CD8-positive, alpha-beta memory T cell (primary cell): Measurements from ENCODE around the gene PLIN5. TPM values are rescaled to one million over a fixed set of nuclear protein-coding genes. Genes with fewer than 3 reads are reported as not detected.
"Not testable (repeated sequence)": the region's sequence is repeated elsewhere in the genome, so short reads cannot be mapped to it uniquely, and the experiment has no call there.

Experiments used
- CTCF ChIA-PET: fragments of 350-600 bp; sonication (Branson Sonifier 250); formaldehyde crosslinking; loops from one replicate; lab custom pipeline; 2021; ENCODE audit warnings: antibody characterized with exemption; lab: Charles Lee
- POLR2A ChIA-PET: fragments of 350-600 bp; sonication (Branson Sonifier 250); formaldehyde crosslinking; loops from one replicate; lab custom pipeline; 2021; ENCODE audit warnings: antibody characterized with exemption; lab: Charles Lee
- DNase-seq, 5 donors: peaks; one replicate each; pipeline versions ENCODE4 v3.0.0 to v3.0.0-alpha.2; 2020 to 2022; ENCODE audit warnings: mixed read lengths in 1 of 5
- H3K27ac ChIP-seq: one replicate; pipeline ENCODE4 v1.7.0; 2013; ENCODE audit warnings: low read depth, mild to moderate bottlenecking, low read length, moderate library complexity
- H3K27me3 ChIP-seq: 2 replicates; pipeline ENCODE4 v1.7.0; 2013; ENCODE audit warnings: low read length, mild to moderate bottlenecking; ENCODE audit not compliant: insufficient read depth, poor library complexity, severe bottlenecking
- H3K36me3 ChIP-seq: 2 replicates; pipeline ENCODE4 v1.7.0; 2013; ENCODE audit warnings: mild to moderate bottlenecking, low read length, moderate library complexity; ENCODE audit not compliant: insufficient read depth
- H3K4me1 ChIP-seq: 2 replicates; pipeline ENCODE4 v1.7.0; 2013; ENCODE audit warnings: mild to moderate bottlenecking, low read length, moderate library complexity; ENCODE audit not compliant: insufficient read depth
- H3K4me3 ChIP-seq: 2 replicates; pipeline ENCODE4 v1.7.0; 2013; ENCODE audit warnings: mild to moderate bottlenecking, low read length
- H3K9me3 ChIP-seq: 2 replicates; pipeline ENCODE4 v1.7.0; 2013; ENCODE audit warnings: mild to moderate bottlenecking, low read length
- H3K27ac Mint-ChIP-seq, 8 donors: one replicate each; pipeline ENCODE4 v1.8.0; 2020 to 2021; ENCODE audit warnings: mixed read lengths in 8 of 8, mild to moderate bottlenecking in 6 of 8, inconsistent platforms in 3 of 8, moderate library complexity in 3 of 8
- H3K27me3 Mint-ChIP-seq, 2 donors: one replicate each; pipeline ENCODE4 v1.8.0; 2020 to 2021; ENCODE audit warnings: mixed read lengths in 2 of 2, mild to moderate bottlenecking in 1 of 2, moderate library complexity in 1 of 2
- H3K36me3 Mint-ChIP-seq, 3 donors: one replicate each; pipeline ENCODE4 v1.8.0; 2020 to 2021; ENCODE audit warnings: mixed read lengths in 3 of 3, inconsistent platforms in 1 of 3, mild to moderate bottlenecking in 1 of 3
- H3K4me1 Mint-ChIP-seq, 3 donors: one replicate each; pipeline ENCODE4 v1.8.0; 2020 to 2021; ENCODE audit warnings: mixed read lengths in 3 of 3, inconsistent platforms in 1 of 3, mild to moderate bottlenecking in 1 of 3
- H3K4me3 Mint-ChIP-seq, 7 donors: one replicate each; pipeline ENCODE4 v1.8.0; 2020 to 2021; ENCODE audit warnings: mixed read lengths in 7 of 7, mild to moderate bottlenecking in 6 of 7, moderate library complexity in 4 of 7, inconsistent platforms in 2 of 7
- H3K9me3 Mint-ChIP-seq, 5 donors: one replicate each; pipeline ENCODE4 v1.8.0; 2020 to 2022; ENCODE audit warnings: mixed read lengths in 5 of 5, mild to moderate bottlenecking in 3 of 5, moderate library complexity in 2 of 5, inconsistent platforms in 1 of 5
- polyA plus RNA-seq: library from polyadenylated mRNA; unstranded; fragments of 300-500 nt; fragmentation: Illumina TruSeq; gene quantifications from one replicate; pipeline ENCODE4 v1.2.3, GENCODE V29; 2021
- total RNA-seq, 2 experiments: library from RNA; stranded (reverse); gene quantifications; one replicate each; pipeline ENCODE4 v1.2.3, GENCODE V29; 2021

The PLIN5 gene
- total and polyA plus RNA-seq, 3 experiments from 2014 or later: 0.29 TPM; not detected in 2

- no peak for DNase-seq
- H3K36me3 ChIP-seq: no peaks in the 10 kb centered on the region
- ChIA-PET POLR2A (no interaction called here), CTCF (no interaction called here)
- Mint-ChIP-seq H3K4me1 (peaks cover 0 to 5% (median 0%) of the 10 kb centered on the region in 3 donors), H3K4me3 (no peak overlapping the region), H3K9me3 (peaks cover 0 to 4% (median 0%) of the 10 kb centered on the region in 5 donors), H3K27ac (no peak overlapping the region), H3K36me3 (no peaks in the 10 kb centered on the region), H3K27me3 (peaks cover 7 to 22% of the 10 kb centered on the region in 2 donors)
- no peak overlapping the region for H3K27ac ChIP-seq
- H3K4me1 ChIP-seq: no peaks in the 10 kb centered on the region
- no peaks in the 10 kb centered on the region for H3K27me3 ChIP-seq
- H3K4me3 ChIP-seq: no peak overlapping the region
- H3K9me3 ChIP-seq: no peaks in the 10 kb centered on the region
Measured at GRCh38 chr19:4542896-4543841, 8.1 kb upstream of the PLIN5 start.

GRCh38 chr19:4541806-4542145, 6.8 kb upstream of the PLIN5 start:
- H3K4me3 ChIP-seq, H3K9me3 ChIP-seq, H3K9me3 Mint-ChIP-seq, H3K27ac ChIP-seq, POLR2A ChIA-PET, H3K4me1 ChIP-seq, H3K36me3 ChIP-seq, H3K4me1 Mint-ChIP-seq, H3K27ac Mint-ChIP-seq, H3K4me3 Mint-ChIP-seq, DNase-seq, H3K36me3 Mint-ChIP-seq, H3K27me3 ChIP-seq: not testable (repeated sequence)
- CTCF ChIA-PET: interaction anchor here (0.7 kb wide), 1 partner anchor 95 kb away, joined by 3 read pairs; no protein-coding TSS in a partner anchor
- peaks cover 7 to 30% of the 10 kb centered on the region in 2 donors for H3K27me3 Mint-ChIP-seq

- CTCF ChIA-PET: interaction anchor here (1.0 kb wide), 1 partner anchor 18 kb away, joined by 3 read pairs; no protein-coding TSS in a partner anchor
- Mint-ChIP-seq H3K27me3 (peaks cover 7 to 30% of the 10 kb centered on the region in 2 donors), H3K4me1 (peaks cover 0 to 5% (median 0%) of the 10 kb centered on the region in 3 donors), H3K36me3 (no peaks in the 10 kb centered on the region), H3K9me3 (peaks cover 0 to 4% (median 0%) of the 10 kb centered on the region in 5 donors), H3K4me3 (no peak overlapping the region), H3K27ac (no peak overlapping the region)
- Histone ChIP-seq H3K4me1 (no peaks in the 10 kb centered on the region), H3K4me3 (no peak overlapping the region), H3K27ac (no peak overlapping the region), H3K27me3 (no peaks in the 10 kb centered on the region), H3K9me3 (no peaks in the 10 kb centered on the region), H3K36me3 (no peaks in the 10 kb centered on the region)
- POLR2A ChIA-PET: no interaction called here
- DNase-seq: no peak
Measured at GRCh38 chr19:4541114-4541805, 6.2 kb upstream of the PLIN5 start.

- peaks cover 0 to 4% (median 0%) of the 10 kb centered on the region in 5 donors for H3K9me3 Mint-ChIP-seq
- no peaks in the 10 kb centered on the region for H3K27me3 ChIP-seq
- DNase-seq: no peak
- no peak within 1 kb of the TSS for H3K27ac Mint-ChIP-seq
- peaks cover 2 to 9% (median 5%) of the 10 kb centered on the region in 3 donors for H3K4me1 Mint-ChIP-seq
- peaks cover 10 to 32% of the 10 kb centered on the region in 2 donors for H3K27me3 Mint-ChIP-seq
- H3K9me3 ChIP-seq: no peaks in the 10 kb centered on the region
- ChIA-PET CTCF (interaction anchor here (1.0 kb wide), 1 partner anchor 16 kb away, joined by 3 read pairs; no protein-coding TSS in a partner anchor), POLR2A (no interaction called here)
- H3K4me3 Mint-ChIP-seq: no peak within 1 kb of the TSS
- H3K27ac ChIP-seq: peak within 1 kb of the TSS; percentile 59
- no peaks in the 10 kb centered on the region for H3K36me3 ChIP-seq
- no peak within 1 kb of the TSS for H3K4me3 ChIP-seq
- H3K36me3 Mint-ChIP-seq: no peaks in the 10 kb centered on the region
- peaks cover 4% of the 10 kb centered on the region for H3K4me1 ChIP-seq
Measured at GRCh38 chr19:4539693-4540581, 4.9 kb upstream of the PLIN5 start, which contains the start of gene LRG1. Gene LRG1, minus strand, starts transcription at chr19:4540036. Its CDS starts 23 bp downstream, at chr19:4540013.

GRCh38 chr19:4539169-4539692, 4.2 kb upstream of the PLIN5 start:
- Histone ChIP-seq H3K9me3 (no peaks in the 10 kb centered on the region), H3K4me1 (peaks cover 4% of the 10 kb centered on the region), H3K27ac (peak overlapping the region; percentile 59), H3K4me3 (no peak overlapping the region), H3K27me3 (no peaks in the 10 kb centered on the region), H3K36me3 (no peaks in the 10 kb centered on the region)
- POLR2A ChIA-PET: no interaction called here
- Mint-ChIP-seq H3K27ac (no peak overlapping the region), H3K36me3 (no peaks in the 10 kb centered on the region), H3K9me3 (peaks cover 0 to 4% (median 0%) of the 10 kb centered on the region in 5 donors), H3K27me3 (peaks cover 10 to 32% of the 10 kb centered on the region in 2 donors), H3K4me3 (no peak overlapping the region), H3K4me1 (peaks cover 4 to 9% (median 5%) of the 10 kb centered on the region in 3 donors)
- no peak for DNase-seq
- CTCF ChIA-PET: interaction anchor here (0.6 kb wide), 1 partner anchor 57 kb away, joined by 3 read pairs; no protein-coding TSS in a partner anchor

GRCh38 chr19:4538601-4538954, 3.6 kb upstream of the PLIN5 start:
- Mint-ChIP-seq H3K9me3 (peaks cover 0 to 4% (median 0%) of the 10 kb centered on the region in 5 donors), H3K4me1 (peaks cover 4 to 9% (median 5%) of the 10 kb centered on the region in 3 donors), H3K4me3 (no peak overlapping the region), H3K27me3 (peaks cover 10 to 32% of the 10 kb centered on the region in 2 donors), H3K27ac (no peak overlapping the region), H3K36me3 (no peaks in the 10 kb centered on the region)
- peaks cover 4% of the 10 kb centered on the region for H3K4me1 ChIP-seq
- no peaks in the 10 kb centered on the region for H3K9me3 ChIP-seq
- no peaks in the 10 kb centered on the region for H3K36me3 ChIP-seq
- H3K4me3 ChIP-seq: no peak overlapping the region
- POLR2A ChIA-PET: no interaction called here
- H3K27ac ChIP-seq: no peak overlapping the region
- no peak for DNase-seq
- CTCF ChIA-PET: interaction anchor here (0.6 kb wide), 1 partner anchor 56 kb away, joined by 3 read pairs; no protein-coding TSS in a partner anchor
- no peaks in the 10 kb centered on the region for H3K27me3 ChIP-seq

- no peaks in the 10 kb centered on the region for H3K9me3 ChIP-seq
- no peak overlapping the region for H3K27ac Mint-ChIP-seq
- no peak overlapping the region for H3K27ac ChIP-seq
- no peak overlapping the region for H3K4me3 Mint-ChIP-seq
- H3K27me3 Mint-ChIP-seq: peaks cover 10 to 32% of the 10 kb centered on the region in 2 donors
- no peaks in the 10 kb centered on the region for H3K36me3 Mint-ChIP-seq
- no peak overlapping the region for H3K4me3 ChIP-seq
- peaks cover 4% of the 10 kb centered on the region for H3K4me1 ChIP-seq
- DNase-seq: no peak
- no peaks in the 10 kb centered on the region for H3K36me3 ChIP-seq
- H3K4me1 Mint-ChIP-seq: peaks cover 4 to 9% (median 5%) of the 10 kb centered on the region in 3 donors
- ChIA-PET CTCF (no interaction called here), POLR2A (no interaction called here)
- H3K27me3 ChIP-seq: no peaks in the 10 kb centered on the region
- peaks cover 0 to 4% (median 0%) of the 10 kb centered on the region in 5 donors for H3K9me3 Mint-ChIP-seq
Measured at GRCh38 chr19:4537953-4538600, 3.1 kb upstream of the PLIN5 start.
